Adrenal gland (tissue), 12 donors: Measurements from ENCODE around the gene VSIG4. TPM values are rescaled to one million over a fixed set of nuclear protein-coding genes. Genes with fewer than 3 reads are reported as not detected.

ENCODE experiments used
- DNase-seq, 7 donors: peaks; one replicate each; pipeline ENCODE4 v3.0.0-alpha.2; 2019 to 2020
- H3K27ac ChIP-seq, 5 donors: fragments of 200-600 bp; sonication (generic) in 4 of 5; 1 replicate in 3 of 5; 2 replicates in 2 of 5; pipeline versions ENCODE4 v1.5.1 to v1.8.0; 2016 to 2020; ENCODE audit warnings: mild to moderate bottlenecking in 1 of 5
- H3K27me3 ChIP-seq: fragments of 200-600 bp; 2 replicates; pipeline ENCODE4 v1.8.0; 2021
- H3K36me3 ChIP-seq, 2 donors: fragments of 200-600 bp; replicated peaks in 1 of 2; 1 replicate in 1 of 2; 2 replicates in 1 of 2; pipeline versions ENCODE4 v1.5.1 to v1.8.0; 2018 to 2022
- H3K4me1 ChIP-seq, 2 donors: fragments of 200-600 bp; replicated peaks in 1 of 2; 1 replicate in 1 of 2; 2 replicates in 1 of 2; pipeline versions ENCODE4 v1.5.1 to v1.8.0; 2018 to 2021
- H3K4me3 ChIP-seq, 4 donors: fragments of 200-600 bp; sonication (generic) in 3 of 4; one replicate each; pipeline ENCODE4 v1.5.1; 2016 to 2018
- H3K9me3 ChIP-seq, 3 donors: fragments of 200-600 bp; sonication (generic) in 1 of 3; replicated peaks in 1 of 3; 1 replicate in 2 of 3; 2 replicates in 1 of 3; pipeline versions ENCODE4 v1.5.1 to v1.8.0; 2016 to 2021
- CTCF ChIP-seq, 6 experiments: fragments of 450-650 bp in 4 of 6; fragments of 200-600 bp in 2 of 6; sonication (generic) in 1 of 6; IDR thresholded peaks; 1 replicate in 5 of 6; 2 replicates in 1 of 6; pipeline versions ENCODE4 v1.5.1 to v1.8.0; 2016 to 2021; ENCODE audit warnings: antibody characterized with exemption in 6 of 6, mild to moderate bottlenecking in 2 of 6, moderate library complexity in 1 of 6
- POLR2A ChIP-seq, 2 donors: fragments of 450-650 bp; IDR thresholded peaks; one replicate each; pipeline ENCODE4 v1.6.1; 2017; ENCODE audit warnings: antibody characterized with exemption in 2 of 2, mild to moderate bottlenecking in 2 of 2, moderate library complexity in 1 of 2
- WGBS, 4 donors: extraction: QIAGEN DNeasy Blood & Tissue Kit in 2 of 4; methylation state at CpG; one replicate each; pipeline versions ENCODE4 v1.1.5 to v1.1.7; 2013 to 2017; 5-methylcytosine and 5-hydroxymethylcytosine counted together
- intact Hi-C, 2 donors: fragments of 100-400 bp; cut with DNase I; formaldehyde crosslinking; loops; one replicate each; pipeline versions ENCODE4 v1.14.1 to v1.15.0; 2022 to 2023
- polyA plus RNA-seq, 3 donors: library from polyadenylated mRNA; stranded (reverse); fragments of 200-250 nt in 2 of 3; fragments of 350-450 nt in 1 of 3; fragmentation: Illumina TruSeq in 1 of 3; extraction: RNeasy Lipid Tissue Mini Kit (QIAGEN cat#74804) in 1 of 3; gene quantifications; one replicate each; pipeline ENCODE4 v1.2.3, GENCODE V29; 2013 to 2014
- total RNA-seq, 9 donors: library from RNA; depleted of rRNA in 4 of 9; stranded (reverse); fragments of >200 nt in 4 of 9; fragments of 120-200 nt in 1 of 9; fragmentation: NEBNext Ultra II Directional in 1 of 9; extraction: Animal tissue kit (Norgen Biotek cat#: 25700) in 1 of 9; gene quantifications; one replicate each; pipeline versions ENCODE4 v1.1.0 to v1.2.4, GENCODE V29; 2013 to 2023
- donor health status: healthy with polysubstance abuse.
- donor health status: Bipolar disorder and iron deficiency.
- donor health status: DM: yes; HTN: yes; CAD: no.
- donor health status: DM: no; HTN: no; CAD: no.
- donor health status: DM: no; HTN: no; CAD: no.
- donor health status: DM: yes; HTN: yes; CAD: no.

The VSIG4 gene
- total and polyA plus RNA-seq, 12 donors = 9.9 to 609 (median 163) TPM

- TF ChIP-seq CTCF (IDR thresholded peaks at IDR 0.05) (no peak), POLR2A (IDR thresholded peaks at IDR 0.05) (no peak)
- WGBS, 4 donors = 51 to 68% (median 63%) methylated on average over 1 of the region's 1 CpG
- intact Hi-C loops = no loop called here
Measured at GRCh38 chrX:66019310-66019652, 20.6 kb downstream of the VSIG4 start.

GRCh38 chrX:66018585-66019309 lies 21.1 kb downstream of the VSIG4 start:
- H3K27ac ChIP-seq = no peak overlapping the region
- WGBS, 4 donors = 50 to 87% (median 63%) methylated on average over 5 to 7 of the region's 7 CpGs
- DNase-seq = no peak
- H3K9me3 ChIP-seq = no peaks in the 10 kb centered on the region
- H3K4me3 ChIP-seq = no peak overlapping the region
- no peak for TF ChIP-seq CTCF (IDR thresholded peaks at IDR 0.05)
- no peak for TF ChIP-seq POLR2A (IDR thresholded peaks at IDR 0.05)
- H3K27me3 ChIP-seq = peaks cover 14% of the 10 kb centered on the region
- no peaks in the 10 kb centered on the region for H3K4me1 ChIP-seq
- intact Hi-C loops = no loop called here
- no peaks in the 10 kb centered on the region for H3K36me3 ChIP-seq

More at GRCh38 chrX:66019310-66019652, 20.6 kb downstream of the VSIG4 start:
- Histone ChIP-seq H3K27me3 (peaks cover 9% of the 10 kb centered on the region), H3K4me1 (no peaks in the 10 kb centered on the region), H3K36me3 (no peaks in the 10 kb centered on the region), H3K27ac (no peak overlapping the region), H3K9me3 (no peaks in the 10 kb centered on the region), H3K4me3 (no peak overlapping the region)
- no peak for DNase-seq

GRCh38 chrX:66017659-66018170 lies 22.2 kb downstream of the VSIG4 start:
- no peak for TF ChIP-seq CTCF (IDR thresholded peaks at IDR 0.05)
- no peak for TF ChIP-seq POLR2A (IDR thresholded peaks at IDR 0.05)
- Histone ChIP-seq H3K9me3 (no peaks in the 10 kb centered on the region), H3K27me3 (peaks cover 14% of the 10 kb centered on the region), H3K27ac (peak overlapping the region in 1 of 5 donors; percentile 8), H3K4me1 (no peaks in the 10 kb centered on the region), H3K36me3 (no peaks in the 10 kb centered on the region), H3K4me3 (no peak overlapping the region)
- intact Hi-C loops = no loop called here
- no peak for DNase-seq

- Histone ChIP-seq H3K27ac (peak overlapping the region in 1 of 5 donors; percentile 8), H3K4me1 (no peaks in the 10 kb centered on the region), H3K36me3 (no peaks in the 10 kb centered on the region), H3K27me3 (peaks cover 9% of the 10 kb centered on the region), H3K4me3 (no peak overlapping the region), H3K9me3 (no peaks in the 10 kb centered on the region)
- 44 to 61% (median 53%) methylated on average over 2 of the region's 2 CpGs for WGBS, 4 donors
- no peak for DNase-seq
- intact Hi-C loops = no loop called here
- TF ChIP-seq CTCF (IDR thresholded peaks at IDR 0.05) (no peak), POLR2A (IDR thresholded peaks at IDR 0.05) (no peak)
Measured at GRCh38 chrX:66016905-66017658, 22.8 kb downstream of the VSIG4 start.
